H54 (cell line): ENCODE results near the gene ZNF503.

ENCODE experiments used
- DNase-seq: peaks from one replicate; pipeline ENCODE4 v3.0.0; 2011; ENCODE audit warnings: low spot score, mixed read lengths; ENCODE audit not compliant: insufficient read length
- FAIRE-seq: peaks from 3 replicates; lab custom pipeline; 2011; peaks lifted over from hg19 to GRCh38; lab: Jason Lieb, UNC
- POLR2A ChIP-seq: IDR thresholded peaks from 2 replicates; pipeline ENCODE4 v1.6.1; 2011; ENCODE audit warnings: low read depth, mild to moderate bottlenecking, low read length

The ZNF503 gene

DNA sequence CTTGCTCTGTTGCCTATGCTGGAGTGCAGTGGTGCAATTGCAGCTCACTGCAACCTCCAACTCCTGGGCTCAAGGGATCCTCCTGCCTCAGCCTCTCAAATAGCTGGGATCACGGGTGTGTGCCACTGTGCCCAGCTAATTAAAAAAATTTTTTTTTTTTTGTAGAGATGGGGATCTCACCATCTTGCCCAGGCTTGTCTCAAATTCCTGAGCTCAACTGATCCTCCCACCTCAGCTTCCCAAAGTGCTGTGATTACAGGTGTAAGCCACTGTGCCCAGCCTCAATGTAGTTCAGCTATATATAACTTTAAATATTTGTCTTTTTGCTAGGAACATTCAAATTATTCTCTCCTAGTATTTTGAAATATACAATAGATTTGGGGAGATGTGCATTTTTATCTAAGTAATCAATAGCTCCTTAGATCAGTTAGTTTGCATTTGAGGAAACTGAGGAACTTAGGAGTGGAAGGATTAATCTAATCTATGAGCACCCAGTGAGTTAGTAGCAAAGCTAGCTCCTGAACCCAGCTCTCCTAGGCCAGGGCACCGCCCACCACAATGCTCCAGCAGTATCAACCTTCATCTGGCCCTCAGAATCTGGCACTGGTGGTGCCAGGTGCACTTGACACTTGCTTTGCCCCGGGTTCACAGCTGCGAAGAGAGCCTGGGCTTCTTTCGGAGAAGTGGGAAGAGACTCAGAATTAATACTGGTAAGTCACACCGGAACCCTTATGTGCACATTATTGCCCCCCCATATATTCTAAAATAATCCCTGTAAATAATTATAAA lies 23.9 kb upstream of the ZNF503 start:
- DNase-seq, result no peak
- FAIRE-seq, result no peak
- TF ChIP-seq POLR2A, result no peak

DNA sequence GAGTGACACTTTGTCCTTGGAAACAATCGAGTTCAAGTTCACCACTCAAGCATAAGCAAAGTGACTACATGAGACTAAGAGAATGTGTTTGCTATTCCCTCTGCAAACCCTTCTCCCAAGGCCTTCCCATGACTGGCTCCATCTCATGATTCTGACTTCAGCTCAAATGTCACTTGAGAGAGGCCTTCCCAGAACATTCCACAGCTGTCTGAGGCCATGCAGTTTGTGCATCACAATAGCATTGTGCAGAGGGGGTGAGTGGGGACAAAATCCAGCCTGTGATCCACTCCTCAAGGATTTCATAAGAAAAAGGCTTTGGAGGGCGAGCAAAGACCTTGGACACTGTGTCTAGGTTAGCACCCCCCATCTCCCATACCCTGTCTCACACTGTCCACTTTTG lies 23.0 kb upstream of the ZNF503 start:
- no peak for DNase-seq
- TF ChIP-seq POLR2A, result no peak
- FAIRE-seq, result no peak

DNA sequence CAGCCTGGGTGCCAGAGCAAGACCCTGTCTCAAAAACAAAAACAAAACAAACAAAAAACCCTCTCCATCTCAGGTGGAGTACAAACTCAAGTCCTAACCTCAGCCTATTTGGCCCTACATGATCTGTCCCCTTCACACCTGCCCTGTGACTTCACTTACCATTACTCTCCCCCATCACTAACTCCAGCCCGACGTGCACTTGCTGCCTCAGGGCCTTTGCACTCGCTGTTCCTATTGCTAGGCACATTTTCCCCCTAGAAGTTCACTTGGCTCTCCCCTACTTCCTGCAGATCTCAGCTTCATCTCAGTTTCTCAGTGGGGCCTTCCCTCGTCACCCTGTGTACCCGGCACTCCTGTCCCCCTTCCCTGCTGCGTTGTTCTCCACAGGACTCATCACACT lies 21.3 kb upstream of the ZNF503 start:
- no peak for FAIRE-seq
- no peak for TF ChIP-seq POLR2A
- no peak for DNase-seq

DNA sequence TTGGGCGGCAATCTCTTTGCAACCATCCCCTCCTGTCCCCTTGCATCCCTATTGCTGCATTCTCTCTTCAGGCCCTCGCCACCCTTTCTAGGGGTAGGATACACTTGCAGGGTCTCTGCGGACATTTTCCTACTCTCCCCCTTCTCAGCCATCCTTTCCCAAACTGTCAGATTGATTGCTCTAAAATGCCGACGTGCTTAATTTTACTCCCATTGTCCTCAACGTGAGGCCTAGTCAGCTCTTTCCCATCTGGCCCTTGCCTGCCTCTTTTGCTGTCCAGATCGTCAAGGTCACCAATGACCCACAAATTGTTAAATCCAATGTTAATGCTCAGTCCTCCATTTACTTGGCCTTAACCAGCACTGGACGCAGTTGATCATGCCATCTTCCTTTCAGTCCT lies 17.1 kb upstream of the ZNF503 start:
- no peak for FAIRE-seq
- TF ChIP-seq POLR2A, result no peak
- no peak for DNase-seq

DNA sequence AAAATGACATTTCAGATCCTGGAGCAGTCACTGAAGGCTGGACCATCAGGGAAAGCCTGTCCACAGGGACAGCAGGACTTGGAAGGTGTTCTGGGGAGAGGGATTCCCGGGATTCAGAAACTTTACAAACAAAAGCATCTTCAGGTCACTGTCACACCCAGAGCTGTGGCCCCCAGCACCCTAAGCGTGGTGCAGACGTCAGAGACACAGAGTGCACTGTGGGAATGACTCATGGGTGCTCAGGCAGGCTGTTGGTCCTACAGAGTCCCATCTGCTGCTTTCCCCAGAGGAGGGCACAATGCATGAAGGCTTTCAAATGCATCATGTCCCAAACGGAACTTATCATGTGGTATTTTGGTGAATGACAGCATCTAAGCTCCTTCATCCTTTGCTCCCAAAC lies 16.7 kb upstream of the ZNF503 start:
- no peak for TF ChIP-seq POLR2A
- DNase-seq (no peak), FAIRE-seq (no peak)

DNA sequence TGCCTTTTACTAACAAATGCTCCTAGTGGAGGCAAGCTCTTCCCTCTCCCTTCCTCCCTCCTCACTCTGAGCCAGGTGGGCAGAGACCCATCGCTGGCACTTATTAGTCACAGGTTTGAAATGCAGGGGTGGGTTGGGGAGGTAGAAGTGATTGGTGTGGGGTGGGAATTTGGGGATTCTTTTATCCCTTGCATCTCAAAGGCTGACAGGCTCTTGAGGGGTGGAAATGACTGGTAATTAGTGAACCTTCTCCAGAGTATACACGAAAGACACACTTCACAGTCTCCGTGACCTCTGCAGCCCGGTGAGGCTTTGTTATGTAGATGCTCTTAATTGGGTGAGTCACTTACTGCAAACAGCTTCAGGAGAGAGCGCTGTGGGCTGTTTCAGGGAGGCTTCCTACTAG lies 16.0 kb upstream of the ZNF503 start:
- DNase-seq (no peak), FAIRE-seq (no peak)
- TF ChIP-seq POLR2A, result no peak

DNA sequence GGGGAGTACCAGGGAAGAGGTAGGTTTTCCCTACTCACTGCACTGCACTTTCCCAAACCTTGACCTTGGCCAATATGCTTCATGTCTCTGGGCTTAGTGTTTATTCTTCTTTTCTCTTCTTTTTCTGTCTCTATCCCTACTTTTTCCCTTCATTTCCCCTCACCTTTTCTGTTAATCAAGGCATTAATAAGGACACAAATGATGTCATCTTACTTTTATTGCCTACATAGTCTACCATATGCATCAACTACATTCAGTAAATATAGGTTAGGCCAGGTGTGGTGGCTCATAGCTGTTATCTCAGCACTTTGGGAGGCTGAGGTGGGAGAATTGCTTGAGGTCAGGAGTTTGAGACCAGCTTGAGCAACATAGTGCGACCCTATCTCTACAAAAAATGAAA lies 13.0 kb upstream of the ZNF503 start:
- no peak for TF ChIP-seq POLR2A
- FAIRE-seq (no peak), DNase-seq (no peak)

DNA sequence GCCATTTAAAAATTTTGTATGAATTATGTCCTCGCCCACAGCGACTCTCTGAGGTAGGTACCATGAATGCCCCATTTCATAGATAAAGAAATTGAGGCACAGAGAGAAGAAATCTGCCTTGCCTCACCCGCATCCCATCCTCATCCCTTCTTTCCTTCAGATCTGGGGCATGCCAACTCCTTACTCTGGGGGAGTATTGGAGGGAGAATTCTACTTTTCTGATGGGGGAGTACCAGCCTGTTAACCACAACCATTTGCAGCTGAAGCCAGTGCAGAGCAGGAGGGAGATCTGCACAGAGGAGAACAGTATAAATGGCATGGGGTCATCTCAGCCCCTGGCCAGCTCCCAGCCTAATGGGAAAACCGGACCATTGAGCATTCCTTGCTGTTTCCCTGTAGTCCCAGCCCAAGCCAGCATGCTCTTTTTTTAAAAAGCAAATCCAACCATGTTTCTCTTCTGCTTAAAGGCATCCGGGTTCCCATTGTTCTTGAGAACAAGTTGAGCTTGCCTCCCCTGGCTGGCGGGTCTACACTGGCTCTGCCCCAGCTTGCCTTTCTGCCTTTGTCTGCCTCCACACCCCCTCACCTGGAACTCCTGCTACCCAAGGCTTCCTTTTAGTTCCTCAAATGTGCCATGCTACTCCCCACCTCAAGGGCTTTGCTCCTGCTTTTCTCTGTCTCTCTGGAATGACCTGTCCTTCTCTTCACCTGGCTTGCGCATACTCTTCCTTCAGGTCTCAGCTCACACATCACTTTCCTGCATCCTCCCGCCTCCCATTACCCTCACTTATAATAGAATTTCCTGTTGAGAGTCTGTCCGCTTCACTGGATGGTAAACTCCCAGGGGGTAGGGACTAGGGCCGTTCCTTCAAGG lies 8.8 kb upstream of the ZNF503 start:
- DNase-seq (no peak), FAIRE-seq (no peak)
- TF ChIP-seq POLR2A, result no peak

DNA sequence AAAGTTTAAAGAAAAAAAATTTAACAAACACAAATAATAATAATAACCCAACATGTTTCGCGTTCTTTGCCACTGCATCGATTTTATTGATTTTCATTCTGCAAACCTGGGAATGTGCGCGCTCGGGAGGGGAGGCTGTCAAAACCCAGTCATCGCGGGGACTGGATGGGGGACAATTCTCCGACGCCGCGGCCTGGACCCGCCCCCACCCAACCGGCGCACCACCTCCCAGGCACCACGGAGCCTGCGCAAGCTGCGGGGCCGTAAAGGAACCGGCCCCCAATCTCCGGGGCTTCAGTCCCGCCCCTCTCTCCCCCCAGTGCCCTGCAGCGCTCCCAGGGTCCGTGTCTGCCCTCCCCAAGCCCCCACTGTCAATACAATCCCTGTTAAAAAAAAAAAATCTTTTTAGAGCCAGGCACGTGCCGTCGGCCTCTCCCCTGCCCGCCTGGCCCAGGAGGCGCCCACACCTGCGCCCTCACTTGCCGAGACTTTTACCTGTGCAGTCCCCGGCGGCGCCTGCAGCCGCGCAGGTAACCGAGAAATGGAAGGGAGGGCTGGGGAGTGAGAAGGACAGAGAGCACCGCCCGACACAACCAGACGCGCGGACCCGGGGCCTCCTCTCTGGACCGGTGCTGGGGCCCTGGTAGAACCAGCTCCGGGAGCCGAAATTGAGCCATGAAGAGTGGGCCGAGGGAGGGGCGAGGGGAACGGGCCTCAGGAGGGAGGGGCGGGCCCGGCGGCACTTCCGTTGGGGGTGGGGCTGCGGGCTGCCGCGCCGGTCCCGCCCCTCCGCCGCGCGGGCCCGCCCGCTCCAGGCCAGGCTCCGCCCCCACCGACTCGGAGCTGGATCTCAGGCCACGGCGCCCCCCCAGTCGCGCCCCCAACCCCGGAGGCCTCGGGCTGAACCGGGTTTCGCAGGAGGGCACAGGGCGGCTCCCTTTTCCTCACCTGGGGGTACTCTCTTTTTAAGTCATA lies 7.6 kb upstream of the ZNF503 start:
- DNase-seq (peak; percentile 92), FAIRE-seq (no peak)
- TF ChIP-seq POLR2A, result peak; percentile 27; the same call in 1 of the 2 replicates

DNA sequence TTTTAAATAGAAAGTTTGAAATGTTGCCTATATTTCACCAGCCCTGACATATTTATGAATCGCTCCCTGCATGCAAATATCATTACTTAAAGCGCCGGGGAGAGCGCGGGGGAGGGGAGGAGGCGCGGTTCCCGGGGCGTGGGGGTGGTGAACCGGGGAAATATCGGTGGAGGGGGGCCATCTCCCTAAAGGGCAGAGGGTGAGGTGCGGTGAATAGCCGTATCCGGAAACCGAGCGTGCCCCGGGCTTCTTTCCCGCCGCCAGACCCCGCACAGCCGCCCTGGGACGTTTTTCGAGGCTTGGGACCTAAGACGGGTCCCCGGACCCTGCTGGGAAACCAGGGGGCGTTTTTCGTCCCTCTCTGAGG lies 6.9 kb upstream of the ZNF503 start:
- no peak for DNase-seq
- no peak for FAIRE-seq
- no peak for TF ChIP-seq POLR2A

DNA sequence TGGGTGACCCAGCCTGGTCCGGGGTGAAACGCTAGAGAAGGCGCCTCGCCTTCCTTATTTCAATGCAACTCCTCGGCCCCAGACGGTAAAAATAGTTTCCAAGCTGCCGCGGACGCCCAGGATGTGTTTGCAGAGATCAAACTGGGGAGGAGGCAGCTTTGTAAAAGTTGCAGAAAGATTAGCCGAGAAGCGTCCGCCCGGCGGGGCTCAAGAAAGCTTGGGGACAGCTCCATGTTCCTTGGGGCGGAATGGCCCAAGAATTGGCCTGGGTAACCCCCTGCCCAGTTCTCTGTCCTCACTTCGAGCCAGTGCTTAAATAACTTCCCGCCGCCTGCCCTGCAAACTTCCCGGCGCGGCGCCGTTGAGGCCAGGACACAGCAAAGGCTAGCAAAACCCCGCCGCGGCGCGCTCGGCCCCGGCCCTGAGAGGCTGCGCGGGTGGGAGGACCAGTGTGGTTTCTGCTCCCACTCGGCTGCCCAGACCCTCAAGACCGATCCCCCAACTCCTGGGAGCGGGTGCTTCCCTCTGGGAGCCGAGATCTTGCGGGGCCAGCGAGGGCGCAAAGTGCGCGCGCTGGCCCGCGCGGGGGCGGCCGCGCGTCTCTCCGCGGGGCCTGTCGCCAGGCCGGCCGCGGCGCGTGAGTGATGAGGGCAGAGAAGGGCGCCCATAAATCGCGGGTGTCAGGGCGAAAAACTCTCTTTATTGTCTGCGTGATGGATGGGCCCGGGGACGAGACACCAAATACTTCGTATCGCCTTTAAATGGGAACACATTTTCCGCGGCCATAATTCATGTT lies 6.3 kb upstream of the ZNF503 start:
- DNase-seq (no peak), FAIRE-seq (no peak)
- TF ChIP-seq POLR2A, result no peak

DNA sequence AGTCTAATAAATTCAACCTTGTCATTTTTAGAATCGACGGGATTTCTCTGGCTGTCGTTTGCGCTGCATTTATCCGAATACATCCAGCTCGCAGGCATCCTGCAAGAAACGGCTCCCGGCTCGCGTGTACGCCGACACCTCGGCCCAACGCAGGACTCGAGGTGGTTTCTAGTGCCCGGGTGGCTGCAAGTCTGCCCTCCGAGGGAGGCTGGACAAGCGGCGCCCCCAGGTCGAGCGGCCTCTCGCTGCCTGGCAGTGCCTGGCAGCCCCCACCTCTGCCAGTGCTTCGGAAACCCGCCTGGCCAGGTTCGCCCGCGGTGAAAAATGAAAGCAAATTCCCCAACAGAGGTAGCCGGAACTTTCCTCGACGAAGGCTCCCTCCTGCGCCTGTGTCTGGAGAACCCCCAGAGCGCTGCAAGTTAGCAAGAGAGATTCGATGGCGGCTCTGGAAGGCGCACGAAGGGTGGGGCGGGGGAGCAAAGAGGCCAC lies 5.7 kb upstream of the ZNF503 start:
- no peak for TF ChIP-seq POLR2A
- DNase-seq (no peak), FAIRE-seq (no peak)
